Mesendoderm (in vitro differentiated cells): ENCODE measurements around the gene RBMS1.
"Not testable (repeated sequence)": the region's sequence is repeated elsewhere in the genome, so short reads cannot be mapped to it uniquely, and the experiment has no call there.

Experiments
- DNase-seq: peaks from one replicate; pipeline ENCODE4 v3.0.0; 2013
- H2AK5ac ChIP-seq: 2 replicates; pipeline ENCODE4 v1.6.1; 2013; ENCODE audit warnings: low read length, inconsistent platforms
- H2BK120ac ChIP-seq: 2 replicates; pipeline ENCODE4 v1.6.1; 2013; ENCODE audit warnings: low read depth, mild to moderate bottlenecking, low read length, moderate library complexity, mixed read lengths
- H2BK15ac ChIP-seq: replicated peaks from 2 replicates; pipeline ENCODE4 v1.6.1; 2013; ENCODE audit warnings: low read depth, mild to moderate bottlenecking, moderate library complexity
- H2BK5ac ChIP-seq: 2 replicates; pipeline ENCODE4 v1.6.1; 2013; ENCODE audit warnings: low read length, inconsistent platforms
- H3K18ac ChIP-seq: 2 replicates; pipeline ENCODE4 v1.6.1; 2013; ENCODE audit warnings: mild to moderate bottlenecking, low read length, mixed read lengths
- H3K23ac ChIP-seq: one replicate; pipeline ENCODE4 v1.6.1; 2013; ENCODE audit warnings: low read length
- H3K27ac ChIP-seq: 2 replicates; pipeline ENCODE4 v1.5.1; 2013; ENCODE audit warnings: low read depth, mild to moderate bottlenecking, inconsistent platforms, low read length, moderate library complexity
- H3K27me3 ChIP-seq: 2 replicates; pipeline ENCODE4 v1.6.1; 2013; ENCODE audit warnings: low read length, control low read depth, mild to moderate bottlenecking, inconsistent platforms; ENCODE audit not compliant: insufficient read depth, poor library complexity
- H3K36me3 ChIP-seq: 2 replicates; pipeline ENCODE4 v1.6.1; 2013; ENCODE audit warnings: low read length, inconsistent platforms; ENCODE audit not compliant: control insufficient read depth, insufficient read depth
- H3K4ac ChIP-seq: one replicate; pipeline ENCODE4 v1.6.1; 2013; ENCODE audit warnings: low read depth, mild to moderate bottlenecking, low read length, moderate library complexity
- H3K4me1 ChIP-seq: 2 replicates; pipeline ENCODE4 v1.6.1; 2013; ENCODE audit warnings: low read depth, low read length, inconsistent platforms; ENCODE audit not compliant: control insufficient read depth
- H3K4me2 ChIP-seq: 2 replicates; pipeline ENCODE4 v1.6.1; 2013; ENCODE audit warnings: low read length
- H3K4me3 ChIP-seq: 2 replicates; pipeline ENCODE4 v1.5.1; 2013; ENCODE audit warnings: mild to moderate bottlenecking, low read length
- H3K56ac ChIP-seq: one replicate; pipeline ENCODE4 v1.6.1; 2013; ENCODE audit warnings: low read length
- H3K79me1 ChIP-seq: 2 replicates; pipeline ENCODE4 v1.6.1; 2013; ENCODE audit warnings: low read length, inconsistent platforms
- H3K79me2 ChIP-seq: 2 replicates; pipeline ENCODE4 v1.6.1; 2013; ENCODE audit warnings: mild to moderate bottlenecking, low read length; ENCODE audit not compliant: control insufficient read depth, insufficient read depth
- H3K9ac ChIP-seq: 2 replicates; pipeline ENCODE4 v1.6.1; 2013; ENCODE audit warnings: low read length, inconsistent platforms
- H4K5ac ChIP-seq: one replicate; pipeline ENCODE4 v1.6.1; 2013; ENCODE audit warnings: low read length
- H4K8ac ChIP-seq: one replicate; pipeline ENCODE4 v1.6.1; 2013; ENCODE audit warnings: low read depth, mild to moderate bottlenecking, control low read depth, low read length, moderate library complexity
- WGBS: extraction: QIAGEN DNeasy Blood & Tissue Kit; methylation state at CpG from one replicate; pipeline ENCODE4 v1.1.7; 2013; ENCODE audit warnings: low lambda C conversion rate, missing lambda C conversion rate; ENCODE audit not compliant: insufficient coverage; ENCODE audit errors: extremely low coverage; 5-methylcytosine and 5-hydroxymethylcytosine counted together

Gene RBMS1

DNA sequence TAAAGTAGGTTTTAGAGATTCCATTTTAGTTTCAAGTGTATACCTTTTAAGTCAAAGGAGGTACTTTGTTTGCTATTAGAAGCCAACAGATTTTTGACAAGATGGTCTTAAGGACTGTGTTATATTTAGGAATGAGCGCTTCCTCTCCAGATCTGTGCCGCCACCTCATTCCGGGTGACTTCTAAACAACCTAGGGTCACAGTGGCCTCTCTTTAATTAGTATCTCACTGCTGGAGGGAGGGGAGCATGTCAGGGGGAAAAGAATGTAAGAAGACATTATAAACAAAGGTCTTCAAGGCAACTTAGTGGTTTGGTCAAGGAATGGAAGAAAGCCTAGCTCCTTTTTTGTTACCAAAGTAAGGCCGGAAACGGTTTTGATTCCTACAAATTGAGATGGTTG is 67.0 kb downstream of the RBMS1 start:
- no peak overlapping the region for H3K27ac ChIP-seq
- no peak overlapping the region for H3K18ac ChIP-seq
- H3K4ac ChIP-seq: no peak overlapping the region
- no peak overlapping the region for H3K9ac ChIP-seq
- H3K79me2 ChIP-seq: peaks cover 3% of the 10 kb centered on the region
- no peak overlapping the region for H3K4me3 ChIP-seq
- no peak overlapping the region for H2BK5ac ChIP-seq
- H2BK15ac ChIP-seq: no peak overlapping the region
- no peaks in the 10 kb centered on the region for H3K4me1 ChIP-seq
- no peak overlapping the region for H3K56ac ChIP-seq
- no peak overlapping the region for H3K23ac ChIP-seq
- H3K36me3 ChIP-seq: no peaks in the 10 kb centered on the region
- no peak overlapping the region for H3K4me2 ChIP-seq
- no peak overlapping the region for H2BK120ac ChIP-seq
- no peaks in the 10 kb centered on the region for H3K27me3 ChIP-seq
- no peak overlapping the region for H4K5ac ChIP-seq
- no CpG with 5 or more reads among the region's 5 CpGs for WGBS
- peak; percentile 40 for DNase-seq
- H4K8ac ChIP-seq: no peak overlapping the region
- peaks cover 5% of the 10 kb centered on the region for H3K79me1 ChIP-seq
- no peak overlapping the region for H2AK5ac ChIP-seq

- no peak overlapping the region for H2BK5ac ChIP-seq
- no CpG with 5 or more reads among the region's 4 CpGs for WGBS
- no peak overlapping the region for H2BK120ac ChIP-seq
- no peak overlapping the region for H3K4me3 ChIP-seq
- peaks cover 2% of the 10 kb centered on the region for H3K79me2 ChIP-seq
- no peaks in the 10 kb centered on the region for H3K27me3 ChIP-seq
- no peak overlapping the region for H3K18ac ChIP-seq
- no peak overlapping the region for H4K5ac ChIP-seq
- no peak overlapping the region for H3K23ac ChIP-seq
- no peak overlapping the region for H3K9ac ChIP-seq
- no peak overlapping the region for H4K8ac ChIP-seq
- H2BK15ac ChIP-seq: no peak overlapping the region
- H3K56ac ChIP-seq: no peak overlapping the region
- H3K4me2 ChIP-seq: no peak overlapping the region
- H2AK5ac ChIP-seq: no peak overlapping the region
- no peak for DNase-seq
- no peak overlapping the region for H3K27ac ChIP-seq
- H3K4me1 ChIP-seq: no peaks in the 10 kb centered on the region
- no peaks in the 10 kb centered on the region for H3K36me3 ChIP-seq
- no peak overlapping the region for H3K4ac ChIP-seq
- peaks cover 5% of the 10 kb centered on the region for H3K79me1 ChIP-seq
Observed at GRCh38 chr2:160425434-160426151, 68.0 kb downstream of the RBMS1 start.

DNA sequence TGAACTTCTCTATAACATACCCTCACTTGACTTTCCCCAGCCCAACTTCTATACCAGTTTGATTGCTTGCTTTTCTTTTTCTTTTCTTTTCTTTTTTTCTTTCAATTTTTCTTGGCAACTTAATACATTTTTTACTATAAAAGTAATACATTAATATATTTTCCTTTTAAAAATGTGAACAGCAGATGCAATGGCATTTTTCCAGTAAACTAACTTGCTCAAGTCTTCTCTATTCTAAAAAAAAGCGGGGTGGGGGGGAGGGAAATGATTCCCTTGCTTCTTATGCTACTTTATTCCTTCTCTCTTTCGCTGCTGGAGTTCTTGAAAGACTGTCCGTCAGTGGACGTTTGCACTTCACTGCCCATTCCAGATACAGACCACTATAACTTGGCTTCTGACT is 70.5 kb downstream of the RBMS1 start:
- Histone ChIP-seq H3K79me2 (peaks cover 2% of the 10 kb centered on the region), H3K4me3 (no peak overlapping the region), H2BK5ac (no peak overlapping the region), H2AK5ac (no peak overlapping the region), H3K56ac (no peak overlapping the region), H2BK15ac (no peak overlapping the region), H3K4me2 (no peak overlapping the region), H3K27me3 (no peaks in the 10 kb centered on the region), H3K18ac (no peak overlapping the region), H3K79me1 (peaks cover 7% of the 10 kb centered on the region), H3K36me3 (no peaks in the 10 kb centered on the region), H3K27ac (no peak overlapping the region), H3K4ac (no peak overlapping the region), H3K9ac (no peak overlapping the region), H4K8ac (no peak overlapping the region), H3K23ac (no peak overlapping the region), H4K5ac (no peak overlapping the region), H3K4me1 (no peaks in the 10 kb centered on the region), H2BK120ac (no peak overlapping the region)
- WGBS: no CpG with 5 or more reads among the region's 4 CpGs
- no peak for DNase-seq

DNA sequence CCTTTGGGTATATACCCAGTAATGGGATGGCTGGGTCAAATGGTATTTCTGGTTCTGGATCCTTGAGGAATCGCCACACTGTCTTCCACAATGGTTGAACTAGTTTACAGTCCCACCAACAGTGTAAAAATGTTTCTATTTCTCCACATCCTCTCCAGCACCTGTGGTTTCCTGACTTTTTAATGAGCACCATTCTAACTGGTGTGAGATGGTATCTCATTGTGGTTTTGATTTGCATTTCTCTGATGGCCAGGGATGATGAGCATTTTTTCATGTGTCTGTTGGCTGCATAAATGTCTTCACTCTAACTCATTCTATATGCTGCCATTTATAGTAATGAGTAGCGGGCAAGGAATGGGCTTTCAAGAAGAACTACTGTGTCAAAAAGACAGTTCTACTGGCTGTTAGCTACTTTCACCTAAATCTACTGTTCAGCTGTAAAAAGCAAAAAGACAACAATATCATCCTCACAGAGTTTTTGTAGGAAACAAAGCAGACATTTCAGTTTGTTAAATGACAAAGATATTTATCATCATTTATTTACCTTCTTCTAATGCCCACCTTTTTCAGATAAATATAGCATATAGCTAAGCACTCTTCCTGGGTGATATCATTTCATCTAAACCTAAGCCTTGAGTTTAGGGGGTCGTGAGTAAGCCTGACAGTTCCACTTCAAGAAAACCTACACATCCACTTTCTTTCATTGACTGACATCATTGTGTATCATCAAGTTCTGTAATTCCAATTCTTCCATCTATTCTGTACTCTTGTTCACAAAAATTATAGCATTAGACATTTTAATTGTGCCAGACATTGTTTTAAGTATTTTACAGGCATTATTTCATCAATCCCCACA is 71.7 kb downstream of the RBMS1 start:
- DNase-seq, H3K4ac ChIP-seq, H3K23ac ChIP-seq, H2AK5ac ChIP-seq, H3K79me2 ChIP-seq, H3K18ac ChIP-seq, H2BK5ac ChIP-seq, H4K8ac ChIP-seq, H3K36me3 ChIP-seq, H3K4me1 ChIP-seq, H3K9ac ChIP-seq, H3K4me2 ChIP-seq, H2BK120ac ChIP-seq, H3K27me3 ChIP-seq, H3K79me1 ChIP-seq, H3K4me3 ChIP-seq, H2BK15ac ChIP-seq, H4K5ac ChIP-seq, H3K56ac ChIP-seq, H3K27ac ChIP-seq: not testable (repeated sequence)
- WGBS: no CpG with 5 or more reads among the region's 3 CpGs

GRCh38 chr2:160420711-160421110 is 72.9 kb downstream of the RBMS1 start:
- Histone ChIP-seq H2AK5ac (no peak overlapping the region), H4K5ac (no peak overlapping the region), H2BK15ac (no peak overlapping the region), H3K79me2 (peaks cover 4% of the 10 kb centered on the region), H2BK120ac (no peak overlapping the region), H3K18ac (no peak overlapping the region), H2BK5ac (no peak overlapping the region), H3K56ac (no peak overlapping the region), H3K9ac (no peak overlapping the region), H3K27ac (no peak overlapping the region), H3K27me3 (no peaks in the 10 kb centered on the region), H3K36me3 (no peaks in the 10 kb centered on the region), H3K23ac (no peak overlapping the region), H3K4ac (no peak overlapping the region), H4K8ac (no peak overlapping the region), H3K79me1 (peaks cover 11% of the 10 kb centered on the region), H3K4me3 (no peak overlapping the region), H3K4me2 (no peak overlapping the region), H3K4me1 (no peaks in the 10 kb centered on the region)
- no CpG with 5 or more reads among the region's 4 CpGs for WGBS
- no peak for DNase-seq
